Ureter (tissue), 1 donor: ENCODE measurements around the gene MAP2K5. TPM values are rescaled to one million over a fixed set of nuclear protein-coding genes. Genes with fewer than 3 reads are reported as not detected.
"Not testable (repeated sequence)": the region's sequence is repeated elsewhere in the genome, so short reads cannot be mapped to it uniquely, and the experiment has no call there.

Experiments used
- DNase-seq: peaks from one replicate; pipeline ENCODE4 v3.0.0-alpha.2; 2020; ENCODE audit warnings: low spot score
- total RNA-seq: library from RNA; stranded (reverse); gene quantifications from one replicate; pipeline ENCODE4 v1.2.4, GENCODE V29; 2023
- donor health status: DM: yes; HTN: yes; CAD: no.

Gene MAP2K5
- total RNA-seq, 1 donor from 2014 or later, result 31.1 TPM

- not testable (repeated sequence) for DNase-seq
These were observed 130.3 kb downstream of the MAP2K5 start for GRCh38 chr15:67672834-67673233.

GRCh38 chr15:67674983-67675382 is 132.5 kb downstream of the MAP2K5 start:
- DNase-seq, result no peak

DNA sequence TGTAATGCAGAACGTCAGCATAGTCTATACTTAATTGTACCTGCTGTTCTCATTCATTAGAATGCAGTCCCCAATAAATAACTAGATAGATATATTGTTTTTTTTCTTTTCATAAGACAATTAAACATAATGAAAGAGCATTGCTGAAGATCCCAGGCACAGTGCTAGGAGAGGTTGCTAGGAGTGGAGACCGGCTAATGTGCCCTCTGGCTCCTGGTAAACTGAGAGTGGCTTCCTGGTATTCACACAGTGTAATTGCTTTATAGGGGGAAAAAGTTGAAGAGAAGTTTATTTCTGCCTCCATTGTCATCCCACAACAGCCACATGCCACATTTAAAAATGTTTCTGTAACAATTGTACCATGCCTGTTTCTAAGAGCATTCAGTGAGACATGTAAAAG is 135.6 kb downstream of the MAP2K5 start:
- DNase-seq, result no peak

GRCh38 chr15:67678993-67679392 is 136.5 kb downstream of the MAP2K5 start:
- DNase-seq, result no peak

- DNase-seq, result no peak
These were observed 138.1 kb downstream of the MAP2K5 start for GRCh38 chr15:67680641-67681040.

DNA sequence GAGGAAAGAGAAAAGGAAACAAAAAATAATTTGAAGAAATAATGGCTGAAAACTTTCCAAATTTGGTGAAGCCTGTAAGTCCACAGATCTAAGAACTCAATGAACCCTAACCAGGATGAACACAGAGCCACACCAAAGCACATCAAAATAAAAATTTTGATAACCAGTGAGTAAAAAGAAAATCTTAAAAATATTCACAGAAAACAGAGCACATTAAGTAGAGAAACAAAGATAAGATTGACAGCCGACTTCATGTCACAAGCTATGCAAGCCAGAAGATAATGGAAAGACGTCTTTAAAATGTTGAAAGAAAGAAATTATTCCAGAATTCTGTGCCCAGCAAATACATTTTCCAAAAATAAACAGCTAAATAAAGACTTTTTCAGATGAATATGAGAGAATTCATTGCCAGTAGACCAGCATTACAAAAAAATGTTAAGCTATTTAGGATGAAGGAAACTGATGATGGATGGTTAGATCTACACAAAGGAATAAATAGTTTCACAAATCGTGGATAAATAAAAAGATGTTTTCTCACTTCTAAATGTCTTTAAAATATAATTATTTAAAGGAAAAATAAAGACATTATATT is 142.6 kb downstream of the MAP2K5 start:
- DNase-seq, result no peak

DNA sequence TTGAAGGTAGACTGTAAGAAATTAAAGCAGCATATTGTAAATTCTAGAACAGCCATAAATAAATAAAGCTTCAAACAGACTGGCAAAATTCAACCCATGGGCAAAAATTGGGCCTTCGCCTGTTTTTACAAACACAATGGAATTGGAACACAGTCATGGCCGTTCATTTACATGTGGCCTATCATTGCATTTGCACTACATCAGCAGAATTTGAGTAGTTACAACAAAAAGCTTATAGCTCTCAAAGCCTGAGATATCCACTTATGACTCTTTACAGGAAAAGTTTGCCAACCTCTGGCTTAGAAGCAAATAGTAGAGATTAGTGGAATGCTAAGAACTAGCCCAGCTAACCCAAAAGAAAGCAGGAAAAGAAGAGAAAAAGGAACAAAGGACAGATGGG is 143.2 kb downstream of the MAP2K5 start:
- no peak for DNase-seq

DNA sequence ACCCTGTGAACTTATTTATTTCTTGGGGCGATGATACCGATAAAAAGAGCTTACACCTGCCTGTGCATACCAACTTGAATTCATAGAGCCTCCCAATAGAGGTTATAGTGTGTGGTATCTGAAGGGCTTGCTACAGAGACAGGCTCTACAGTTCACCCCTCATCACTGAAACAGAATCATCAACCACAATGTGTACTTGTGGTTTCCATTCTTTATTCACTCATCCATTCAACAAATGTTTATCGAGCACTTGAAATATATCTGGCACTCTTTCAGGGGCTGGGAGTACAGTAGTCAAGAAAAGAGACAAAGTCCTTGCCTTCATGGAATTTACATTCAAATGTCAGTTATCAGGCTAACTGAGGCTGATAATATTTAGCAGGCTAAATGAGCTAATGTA is 148.4 kb downstream of the MAP2K5 start:
- no peak for DNase-seq

DNA sequence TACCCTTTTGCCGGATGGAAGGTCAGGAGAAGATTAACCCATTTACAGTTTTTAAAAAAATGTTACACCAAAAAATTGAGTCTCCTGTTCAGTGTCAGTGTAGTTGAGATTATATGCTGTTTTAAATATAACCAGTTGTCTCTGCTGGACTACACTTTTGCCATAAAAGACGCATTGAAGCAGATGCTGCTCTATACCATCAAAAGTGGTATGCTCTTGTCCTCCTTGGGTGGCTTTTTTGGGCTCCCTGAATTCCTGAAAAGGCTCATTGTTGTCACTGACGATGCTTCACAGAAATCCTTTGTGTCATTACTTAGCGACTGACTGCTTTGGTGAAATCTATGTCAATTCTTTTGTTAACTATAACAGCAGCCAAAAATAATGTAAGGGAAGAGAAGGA is 148.9 kb downstream of the MAP2K5 start:
- no peak for DNase-seq

GRCh38 chr15:67692573-67692972 is 150.1 kb downstream of the MAP2K5 start:
- no peak for DNase-seq

GRCh38 chr15:67696087-67696486 is 153.6 kb downstream of the MAP2K5 start:
- no peak for DNase-seq

DNA sequence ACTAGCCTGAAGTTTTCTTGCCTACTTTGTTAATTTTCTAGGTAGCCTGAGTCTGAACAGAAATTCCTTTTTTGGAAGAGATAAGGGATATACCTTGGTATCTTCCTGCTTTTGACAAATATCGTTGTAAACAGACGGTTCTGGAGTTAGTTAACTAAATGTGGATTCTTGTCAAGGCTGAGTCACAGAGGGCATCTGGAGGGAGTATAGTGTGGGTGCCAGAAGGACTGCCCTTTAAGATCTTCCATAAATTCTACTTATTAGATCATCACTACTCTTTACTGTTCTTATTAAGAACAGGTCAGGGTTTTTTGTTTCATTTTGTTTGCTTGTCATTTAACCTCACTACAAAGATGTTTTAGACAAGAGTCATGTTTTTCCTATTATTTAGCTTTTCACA is 157.5 kb downstream of the MAP2K5 start:
- no peak for DNase-seq

- DNase-seq, result no peak
These were observed 159.2 kb downstream of the MAP2K5 start for GRCh38 chr15:67701669-67702068.

- DNase-seq, result no peak
These were observed 165.2 kb downstream of the MAP2K5 start for GRCh38 chr15:67707520-67708283.

GRCh38 chr15:67708500-67708899 is 166.0 kb downstream of the MAP2K5 start:
- no peak for DNase-seq

DNA sequence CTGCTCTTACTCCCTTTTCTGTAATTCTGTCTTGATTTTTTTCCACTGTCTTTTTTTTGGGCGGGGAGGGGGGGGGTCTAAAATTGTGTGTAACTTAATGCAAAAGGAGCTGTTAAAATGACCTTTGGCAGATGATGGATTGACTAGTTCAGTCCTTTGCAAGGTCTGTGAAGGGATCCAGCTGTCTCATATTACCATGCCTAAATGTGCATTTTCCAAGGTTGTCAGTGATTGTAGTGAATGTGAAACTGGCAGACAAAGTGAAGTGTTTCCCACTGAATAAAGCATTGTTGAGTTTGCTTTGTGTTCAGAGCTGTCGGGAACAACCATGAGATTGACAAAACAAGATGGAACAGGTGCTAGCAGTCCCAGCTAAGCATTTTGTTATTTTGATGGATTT is 172.7 kb downstream of the MAP2K5 start:
- no peak for DNase-seq

DNA sequence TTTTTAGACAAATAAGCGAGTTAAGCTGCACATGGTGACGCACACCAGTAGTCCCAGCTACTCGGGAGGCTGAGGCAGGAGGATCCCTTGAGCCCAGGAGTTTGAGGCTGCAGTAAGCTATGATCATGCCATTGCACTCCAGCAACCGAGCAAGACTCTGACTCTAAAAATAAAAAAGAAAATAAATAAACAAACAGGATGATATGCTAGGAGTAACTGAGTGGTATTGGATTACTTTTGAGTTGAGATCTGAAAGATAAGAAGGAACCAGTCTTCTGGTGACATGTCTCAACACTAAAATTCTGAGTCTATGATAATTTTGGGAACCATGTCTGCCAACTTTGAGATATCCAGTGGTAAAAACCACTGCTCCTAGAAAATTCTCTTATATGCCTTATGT is 173.7 kb downstream of the MAP2K5 start:
- DNase-seq, result no peak

DNA sequence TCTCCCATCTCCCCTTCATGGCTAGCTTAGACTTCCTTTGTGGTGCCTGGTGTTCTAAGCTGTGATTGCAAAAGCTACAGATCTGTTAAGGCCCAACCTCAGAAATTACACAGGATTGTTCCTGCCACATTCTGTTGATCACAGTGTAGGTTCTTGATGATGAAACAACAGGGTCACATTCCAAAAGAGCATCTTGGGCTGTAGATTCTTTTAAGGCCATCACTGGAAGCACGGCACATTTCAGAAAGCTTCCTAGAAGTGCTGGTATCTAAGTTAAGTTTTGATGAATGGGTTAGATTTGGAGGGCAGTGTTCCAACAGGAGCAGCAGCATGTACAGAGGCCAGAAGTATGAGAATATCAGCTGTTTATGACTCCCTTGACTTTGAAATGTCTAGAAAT is 175.3 kb downstream of the MAP2K5 start:
- no peak for DNase-seq

- no peak for DNase-seq
These were observed 176.9 kb downstream of the MAP2K5 start for GRCh38 chr15:67719330-67719959.

GRCh38 chr15:67720556-67721175 is 178.2 kb downstream of the MAP2K5 start:
- DNase-seq, result no peak

GRCh38 chr15:67722030-67722817 is 179.7 kb downstream of the MAP2K5 start:
- no peak for DNase-seq
